HepG2 (cell line): Measurements from ENCODE around the gene CHADL. TPM values are rescaled to one million over a fixed set of nuclear protein-coding genes. Genes with fewer than 3 reads are reported as not detected.
A peak's percentile ranks its signal among the peaks of the same experiment; 100 is the strongest.

ENCODE experiments used
- BATF2 ChIP-seq: sonication (generic); formaldehyde crosslinking; IDR thresholded peaks from 2 replicates; pipeline ENCODE4 v1.8.0; 2022; ENCODE audit warnings: mild to moderate bottlenecking, missing genetic modification reagents, moderate library complexity
- BCLAF1 ChIP-seq: fragments of 450-650 bp; IDR thresholded peaks from 2 replicates; pipeline ENCODE4 v1.6.1; 2017; ENCODE audit warnings: mild to moderate bottlenecking
- DMTF1 ChIP-seq: sonication (generic); formaldehyde crosslinking; IDR thresholded peaks from 2 replicates; pipeline ENCODE4 v1.4.0; 2020; ENCODE audit warnings: mild to moderate bottlenecking, missing genetic modification reagents
- GFI1 ChIP-seq: sonication (generic); formaldehyde crosslinking; IDR thresholded peaks from 2 replicates; pipeline ENCODE4 v1.5.0; 2020; ENCODE audit warnings: missing genetic modification reagents, mild to moderate bottlenecking, borderline replicate concordance
- GPN1 ChIP-seq: sonication (generic); formaldehyde crosslinking; IDR thresholded peaks from 2 replicates; pipeline ENCODE4 v1.5.1; 2020; ENCODE audit warnings: missing genetic modification reagents, borderline replicate concordance
- HDAC6 ChIP-seq: fragments of 200-600 bp; sonication (generic); IDR thresholded peaks from 2 replicates; pipeline ENCODE4 v1.7.0; 2017; ENCODE audit warnings: mild to moderate bottlenecking, antibody characterized with exemption, low read length, low read depth
- SIX4 ChIP-seq: sonication (generic); formaldehyde crosslinking; IDR thresholded peaks from 2 replicates; pipeline ENCODE4 v1.4.0; 2020; ENCODE audit warnings: missing genetic modification reagents
- SKIL ChIP-seq: sonication (generic); formaldehyde crosslinking; IDR thresholded peaks from 2 replicates; pipeline ENCODE4 v1.8.0; 2022; ENCODE audit warnings: missing genetic modification reagents, mild to moderate bottlenecking, moderate library complexity, borderline replicate concordance
- SP4 ChIP-seq: sonication (generic); formaldehyde crosslinking; IDR thresholded peaks from 2 replicates; pipeline ENCODE4 v1.8.1; 2023; ENCODE audit warnings: mild to moderate bottlenecking, missing genetic modification reagents
- STAG1 ChIP-seq: sonication (generic); formaldehyde crosslinking; IDR thresholded peaks from 2 replicates; pipeline ENCODE4 v1.4.0; 2020; ENCODE audit warnings: missing genetic modification reagents
- ZBTB37 ChIP-seq: sonication (generic); formaldehyde crosslinking; IDR thresholded peaks from 2 replicates; pipeline ENCODE4 v1.4.0; 2020; ENCODE audit warnings: mild to moderate bottlenecking, missing genetic modification reagents
- ZKSCAN8 ChIP-seq: IDR thresholded peaks from 2 replicates; pipeline ENCODE4 v1.6.1; 2016; ENCODE audit warnings: borderline replicate concordance, missing genetic modification reagents, missing compliant biosample characterization
- ZNF260 ChIP-seq: sonication (generic); formaldehyde crosslinking; IDR thresholded peaks from 2 replicates; pipeline ENCODE4 v1.4.0; 2020; ENCODE audit warnings: missing genetic modification reagents, low read depth, mild to moderate bottlenecking, borderline replicate concordance
- ZNF468 ChIP-seq: sonication (generic); formaldehyde crosslinking; IDR thresholded peaks from 2 replicates; pipeline ENCODE4 v1.8.0; 2022; ENCODE audit warnings: mild to moderate bottlenecking, moderate library complexity, missing genetic modification reagents
- ZNF503 ChIP-seq: sonication (generic); formaldehyde crosslinking; IDR thresholded peaks from 2 replicates; pipeline ENCODE4 v1.4.0; 2020; ENCODE audit warnings: missing genetic modification reagents
- ZNF570 ChIP-seq: sonication (generic); formaldehyde crosslinking; IDR thresholded peaks from 2 replicates; pipeline ENCODE4 v1.4.0; 2020; ENCODE audit warnings: mild to moderate bottlenecking, missing genetic modification reagents, borderline replicate concordance
- ZNF777 ChIP-seq: sonication (generic); formaldehyde crosslinking; IDR thresholded peaks from 2 replicates; pipeline ENCODE4 v1.4.0; 2020; ENCODE audit warnings: missing genetic modification reagents
- polyA plus RNA-seq, 8 experiments: library from polyadenylated mRNA; depleted of rRNA in 3 of 8; stranded (reverse) in 7 of 8; unstranded in 1 of 8; fragments of >200 nt; fragmentation: Illumina TruSeq in 4 of 8; extraction: Trizol in 4 of 8; gene quantifications; 2 replicates each; pipeline versions ENCODE4 v1.2.1 to v1.2.3, GENCODE V29; 2011 to 2016; ENCODE audit warnings: low read depth in 4 of 8, missing spikeins in 1 of 8, mixed read lengths in 1 of 8; ENCODE audit not compliant: insufficient read depth in 1 of 8
- total RNA-seq, 5 experiments: library from RNA; depleted of rRNA; stranded (reverse); fragments of >200 nt; fragmentation: Illumina TruSeq; extraction: Trizol; gene quantifications; 2 replicates each; pipeline ENCODE4 v1.2.3, GENCODE V29; 2016; ENCODE audit warnings: low read depth in 1 of 5

The CHADL gene
- total and polyA plus RNA-seq, 2 of the 13 experiments (the other 11 are each of a cell fraction or from before 2014, with no cell fraction given): 2.8 to 8.1 TPM

GRCh38 chr22:41288245-41288946, 47.7 kb upstream of the CHADL start (continued):
- no peak for TF ChIP-seq ZBTB37 (CRISPR knock-in tag)
- no peak for TF ChIP-seq GPN1 (CRISPR knock-in tag)
- no peak for TF ChIP-seq BCLAF1
- 0 out of 2 replicates have a peak, but pooled peaks have one; percentile 11 for TF ChIP-seq SIX4 (CRISPR knock-in tag)
- no peak for TF ChIP-seq DMTF1 (CRISPR knock-in tag)
- TF ChIP-seq SKIL (CRISPR knock-in tag): peak; percentile 49; the same call in 1 of the 2 replicates
- TF ChIP-seq BATF2 (CRISPR knock-in tag): no peak
- peak; percentile 53; the same call in 1 of the 2 replicates for TF ChIP-seq ZNF503 (CRISPR knock-in tag)
- TF ChIP-seq ZNF777: no peak
- TF ChIP-seq HDAC6: no peak
- TF ChIP-seq ZKSCAN8: peak; percentile 60; the same call in 1 of the 2 replicates
- no peak; the same call in 1 of the 2 replicates for TF ChIP-seq SP4 (CRISPR knock-in tag)
- TF ChIP-seq STAG1 (CRISPR knock-in tag): no peak
- TF ChIP-seq ZNF260: no peak
- TF ChIP-seq ZNF570 (CRISPR knock-in tag): no peak
- TF ChIP-seq GFI1 (CRISPR knock-in tag): no peak
- no peak for TF ChIP-seq ZNF468 (CRISPR knock-in tag)
